ENCODE measurements around the gene PRPF40A.

Gene PRPF40A

DNA sequence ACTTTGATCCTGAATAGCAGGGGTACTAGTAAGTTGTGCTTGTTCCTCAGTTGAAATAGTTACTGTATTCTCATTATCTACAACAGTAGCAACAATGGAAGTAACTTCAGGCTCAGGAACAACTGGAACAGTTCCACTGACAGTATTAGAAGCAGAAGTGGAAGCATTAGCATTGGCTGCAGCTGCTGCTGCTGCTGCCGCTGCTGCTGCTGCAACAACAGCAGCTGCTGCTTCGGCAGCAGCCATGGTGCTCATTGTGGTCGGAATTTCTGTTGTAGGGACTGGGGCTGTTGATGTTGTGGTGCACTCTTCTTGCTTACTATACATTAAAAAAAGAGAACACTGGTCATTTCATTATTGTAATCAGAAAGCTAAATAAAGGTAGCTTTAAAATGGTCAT is 40.8 kb downstream of the PRPF40A start:
- ChIA-PET POLR2A (no interaction called here), CTCF (interaction anchor here (1.2 kb wide), 1 partner anchor 8 kb away, joined by 3 read pairs; no protein-coding TSS in a partner anchor)
- TF ChIP-seq ZNF555 (tag by site-specific recombination; conservative IDR thresholded peaks at IDR 0.05) (no peak), HOXD13 (CRISPR knock-in tag; IDR thresholded peaks at IDR 0.05; ENCODE audit: borderline replicate concordance) (no peak), ZNF777 (tag by site-specific recombination; IDR thresholded peaks at IDR 0.05; ENCODE audit: borderline replicate concordance) (no peak), ZFP37 (tag by site-specific recombination; IDR thresholded peaks at IDR 0.05) (no peak), ZNF518A (tag by site-specific recombination; conservative IDR thresholded peaks at IDR 0.05; ENCODE audit: low read depth) (no peak), OSR2 (tag by site-specific recombination; IDR thresholded peaks at IDR 0.05) (no peak), ZNF571 (tag by site-specific recombination; IDR thresholded peaks at IDR 0.05) (no peak), INSM2 (tag by site-specific recombination; IDR thresholded peaks at IDR 0.05) (no peak)
- TF ChIP-seq, protein P1, sequence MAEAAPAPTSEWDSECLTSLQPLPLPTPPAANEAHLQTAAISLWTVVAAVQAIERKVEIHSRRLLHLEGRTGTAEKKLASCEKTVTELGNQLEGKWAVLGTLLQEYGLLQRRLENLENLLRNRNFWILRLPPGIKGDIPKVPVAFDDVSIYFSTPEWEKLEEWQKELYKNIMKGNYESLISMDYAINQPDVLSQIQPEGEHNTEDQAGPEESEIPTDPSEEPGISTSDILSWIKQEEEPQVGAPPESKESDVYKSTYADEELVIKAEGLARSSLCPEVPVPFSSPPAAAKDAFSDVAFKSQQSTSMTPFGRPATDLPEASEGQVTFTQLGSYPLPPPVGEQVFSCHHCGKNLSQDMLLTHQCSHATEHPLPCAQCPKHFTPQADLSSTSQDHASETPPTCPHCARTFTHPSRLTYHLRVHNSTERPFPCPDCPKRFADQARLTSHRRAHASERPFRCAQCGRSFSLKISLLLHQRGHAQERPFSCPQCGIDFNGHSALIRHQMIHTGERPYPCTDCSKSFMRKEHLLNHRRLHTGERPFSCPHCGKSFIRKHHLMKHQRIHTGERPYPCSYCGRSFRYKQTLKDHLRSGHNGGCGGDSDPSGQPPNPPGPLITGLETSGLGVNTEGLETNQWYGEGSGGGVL (tag by site-specific recombination; IDR thresholded peaks at IDR 0.05) = no peak
- no peak overlapping the region for H3K4me3 ChIP-seq (ENCODE audit: low read depth, low read length)
- H3K27ac ChIP-seq (ENCODE audit: extremely low read depth, low read depth, low read length) = no peak overlapping the region
- H3K9me3 ChIP-seq (ENCODE audit: control insufficient read depth, insufficient read depth, low read depth, low read length) = no peaks in the 10 kb centered on the region
- H3K36me3 ChIP-seq (ENCODE audit: control insufficient read depth in 2 of 2, insufficient read depth in 1 of 2, low read length in 2 of 2) = peaks cover 85 to 92% of the 10 kb centered on the region in 2 experiments
- H3K4me1 ChIP-seq (ENCODE audit: control insufficient read depth, insufficient read depth, low read length) = no peaks in the 10 kb centered on the region

DNA sequence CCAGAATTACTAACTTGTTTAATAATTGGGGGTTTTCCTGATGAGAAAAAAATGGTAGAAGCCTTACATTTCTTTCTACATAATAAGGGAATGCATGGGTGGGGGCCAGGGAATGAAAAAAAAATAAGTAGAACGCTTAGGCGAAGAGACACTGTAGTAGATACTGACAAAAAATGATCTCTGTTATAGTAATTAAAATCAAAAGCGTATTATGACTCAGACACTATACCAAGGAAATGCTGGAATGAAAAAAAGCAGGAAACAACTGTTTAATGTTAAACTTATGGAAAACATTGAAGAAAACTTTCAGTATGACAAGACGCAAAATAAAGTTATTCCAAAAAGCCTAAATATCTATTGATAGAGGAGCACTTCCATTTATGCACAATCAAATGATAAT is 42.9 kb downstream of the PRPF40A start:
- Histone ChIP-seq H3K4me3 (ENCODE audit: low read depth, low read length) (no peak overlapping the region), H3K9me3 (ENCODE audit: control insufficient read depth, insufficient read depth, low read depth, low read length) (no peaks in the 10 kb centered on the region), H3K27ac (ENCODE audit: extremely low read depth, low read depth, low read length) (no peak overlapping the region), H3K36me3 (ENCODE audit: control insufficient read depth in 2 of 2, insufficient read depth in 1 of 2, low read length in 2 of 2) (peaks cover 84 to 92% of the 10 kb centered on the region in 2 experiments), H3K4me1 (ENCODE audit: control insufficient read depth, insufficient read depth, low read length) (no peaks in the 10 kb centered on the region)
- ChIA-PET CTCF (interaction anchor here (1.3 kb wide), 1 partner anchor 42 kb away, joined by 3 read pairs; no protein-coding TSS in a partner anchor), POLR2A (no interaction called here)
- TF ChIP-seq, protein P2, sequence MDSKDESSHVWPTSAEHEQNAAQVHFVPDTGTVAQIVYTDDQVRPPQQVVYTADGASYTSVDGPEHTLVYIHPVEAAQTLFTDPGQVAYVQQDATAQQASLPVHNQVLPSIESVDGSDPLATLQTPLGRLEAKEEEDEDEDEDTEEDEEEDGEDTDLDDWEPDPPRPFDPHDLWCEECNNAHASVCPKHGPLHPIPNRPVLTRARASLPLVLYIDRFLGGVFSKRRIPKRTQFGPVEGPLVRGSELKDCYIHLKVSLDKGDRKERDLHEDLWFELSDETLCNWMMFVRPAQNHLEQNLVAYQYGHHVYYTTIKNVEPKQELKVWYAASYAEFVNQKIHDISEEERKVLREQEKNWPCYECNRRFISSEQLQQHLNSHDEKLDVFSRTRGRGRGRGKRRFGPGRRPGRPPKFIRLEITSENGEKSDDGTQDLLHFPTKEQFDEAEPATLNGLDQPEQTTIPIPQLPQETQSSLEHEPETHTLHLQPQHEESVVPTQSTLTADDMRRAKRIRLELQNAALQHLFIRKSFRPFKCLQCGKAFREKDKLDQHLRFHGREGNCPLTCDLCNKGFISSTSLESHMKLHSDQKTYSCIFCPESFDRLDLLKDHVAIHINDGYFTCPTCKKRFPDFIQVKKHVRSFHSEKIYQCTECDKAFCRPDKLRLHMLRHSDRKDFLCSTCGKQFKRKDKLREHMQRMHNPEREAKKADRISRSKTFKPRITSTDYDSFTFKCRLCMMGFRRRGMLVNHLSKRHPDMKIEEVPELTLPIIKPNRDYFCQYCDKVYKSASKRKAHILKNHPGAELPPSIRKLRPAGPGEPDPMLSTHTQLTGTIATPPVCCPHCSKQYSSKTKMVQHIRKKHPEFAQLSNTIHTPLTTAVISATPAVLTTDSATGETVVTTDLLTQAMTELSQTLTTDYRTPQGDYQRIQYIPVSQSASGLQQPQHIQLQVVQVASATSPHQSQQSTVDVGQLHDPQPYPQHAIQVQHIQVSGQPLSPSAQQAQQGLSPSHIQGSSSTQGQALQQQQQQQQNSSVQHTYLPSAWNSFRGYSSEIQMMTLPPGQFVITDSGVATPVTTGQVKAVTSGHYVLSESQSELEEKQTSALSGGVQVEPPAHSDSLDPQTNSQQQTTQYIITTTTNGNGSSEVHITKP (tag by site-specific recombination; IDR thresholded peaks at IDR 0.05) = no peak
